B cell (primary cell): ENCODE measurements around the gene VPS13D. TPM values are rescaled to one million over a fixed set of nuclear protein-coding genes. Genes with fewer than 3 reads are reported as not detected.

Source experiments
- ATAC-seq: fragments of 200-7000 bp; cut with Tn5 transposase; one replicate; pipeline ENCODE4 v1.10.0; 2021; ENCODE audit warnings: low read depth, mild to moderate bottlenecking, moderate number of reproducible peaks, moderate library complexity
- CTCF ChIA-PET: fragments of 350-600 bp; sonication (Branson Sonifier 250); formaldehyde crosslinking; loops from one replicate; lab custom pipeline; 2021; ENCODE audit warnings: antibody characterized with exemption, inconsistent platforms; lab: Charles Lee
- POLR2A ChIA-PET: fragments of 350-600 bp; sonication (Branson Sonifier 250); formaldehyde crosslinking; loops from one replicate; lab custom pipeline; 2021; ENCODE audit warnings: antibody characterized with exemption; lab: Charles Lee
- DNase-seq: peaks from one replicate; pipeline ENCODE4 v3.0.0; 2013
- H2AFZ ChIP-seq: 2 replicates; pipeline ENCODE4 v1.6.1; 2012; ENCODE audit warnings: mild to moderate bottlenecking, low read depth, low read length; ENCODE audit not compliant: insufficient read depth, poor library complexity, severe bottlenecking
- H3K27ac ChIP-seq, 2 donors: 1 replicate in 1 of 2; 2 replicates in 1 of 2; pipeline ENCODE4 v1.5.1; 2012 to 2013; ENCODE audit warnings: low read length in 2 of 2, mild to moderate bottlenecking in 2 of 2, moderate library complexity in 1 of 2
- H3K27me3 ChIP-seq, 4 experiments: fragments of 200-600 bp in 1 of 4; sonication (generic) in 1 of 4; replicated peaks in 1 of 4; 1 replicate in 2 of 4; 2 replicates in 2 of 4; pipeline versions ENCODE4 v1.6.1 to v1.7.0; 2013 to 2016; ENCODE audit warnings: low read length in 3 of 4, mild to moderate bottlenecking in 2 of 4, mixed read lengths in 1 of 4, moderate library complexity in 1 of 4; ENCODE audit not compliant: insufficient read depth in 4 of 4, control insufficient read depth in 3 of 4; ENCODE audit errors: control extremely low read depth in 1 of 4
- H3K36me3 ChIP-seq, 2 experiments: replicated peaks in 1 of 2; 1 replicate in 1 of 2; 2 replicates in 1 of 2; pipeline versions ENCODE4 v1.6.1 to v1.7.1; 2013; ENCODE audit warnings: low read length in 1 of 2; ENCODE audit not compliant: insufficient read depth in 2 of 2, control insufficient read depth in 1 of 2; ENCODE audit errors: control extremely low read depth in 1 of 2, extremely low read depth in 1 of 2
- H3K4me1 ChIP-seq, 2 donors: fragments of 200-600 bp in 1 of 2; sonication (generic) in 1 of 2; 1 replicate in 1 of 2; 2 replicates in 1 of 2; pipeline versions ENCODE4 v1.5.1 to v1.6.1; 2013 to 2017; ENCODE audit warnings: low read length in 2 of 2; ENCODE audit not compliant: control insufficient read depth in 2 of 2, insufficient read depth in 2 of 2
- H3K4me2 ChIP-seq: replicated peaks from 2 replicates; pipeline ENCODE3; 2012; ENCODE audit warnings: mild to moderate bottlenecking, low read depth, low read length; ENCODE audit not compliant: poor library complexity, severe bottlenecking
- H3K4me3 ChIP-seq, 5 experiments: fragments of 200-600 bp in 1 of 5; sonication (generic) in 1 of 5; 1 replicate in 3 of 5; 2 replicates in 2 of 5; pipeline versions ENCODE4 v1.5.1 to v1.7.0; 2011 to 2016; ENCODE audit warnings: low read length in 4 of 5, mild to moderate bottlenecking in 4 of 5, low read depth in 2 of 5, control low read depth in 1 of 5, moderate library complexity in 1 of 5; ENCODE audit not compliant: insufficient read depth in 1 of 5; ENCODE audit errors: control extremely low read depth in 1 of 5, extremely low read depth in 1 of 5
- H3K79me2 ChIP-seq: fragments of 200-600 bp; sonication (generic); one replicate; pipeline ENCODE4 v1.6.0; 2016; ENCODE audit warnings: low read length; ENCODE audit not compliant: control insufficient read depth, insufficient read depth
- H3K9ac ChIP-seq: fragments of 200-600 bp; sonication (generic); 2 replicates; pipeline ENCODE4 v1.6.1; 2017; ENCODE audit warnings: mild to moderate bottlenecking, low read length, moderate library complexity
- H3K9me3 ChIP-seq, 3 donors: one replicate each; pipeline versions ENCODE4 v1.6.1 to v1.7.1; 2013; ENCODE audit warnings: low read length in 2 of 3; ENCODE audit not compliant: control insufficient read depth in 2 of 3, insufficient read depth in 1 of 3; ENCODE audit errors: control extremely low read depth in 1 of 3
- H4K20me1 ChIP-seq: 2 replicates; pipeline ENCODE4 v1.6.0; 2012; ENCODE audit warnings: mild to moderate bottlenecking, low read length; ENCODE audit not compliant: insufficient read depth, control insufficient read depth, poor library complexity, severe bottlenecking
- H3K27ac Mint-ChIP-seq: one replicate; pipeline ENCODE4 v1.8.0; 2021; ENCODE audit warnings: mixed read lengths
- H3K27me3 Mint-ChIP-seq: one replicate; pipeline ENCODE4 v1.8.0; 2021; ENCODE audit warnings: mixed read lengths
- H3K4me1 Mint-ChIP-seq: one replicate; pipeline ENCODE4 v1.8.0; 2021; ENCODE audit warnings: mixed read lengths
- H3K4me3 Mint-ChIP-seq: one replicate; pipeline ENCODE4 v1.8.0; 2021; ENCODE audit warnings: mixed read lengths
- H3K9me3 Mint-ChIP-seq: one replicate; pipeline ENCODE4 v1.8.0; 2022; ENCODE audit warnings: mixed read lengths; ENCODE audit not compliant: insufficient read depth
- CTCF ChIP-seq: fragments of 200-600 bp; IDR thresholded peaks from one replicate; pipeline ENCODE4 v1.8.0; 2022; ENCODE audit warnings: antibody characterized with exemption, mild to moderate bottlenecking
- EZH2 ChIP-seq: IDR thresholded peaks from 2 replicates; pipeline ENCODE4 v1.6.1; 2012; ENCODE audit warnings: borderline replicate concordance, low read depth, mild to moderate bottlenecking, moderate library complexity, low read length; ENCODE audit not compliant: insufficient read depth, poor library complexity, severe bottlenecking
- WGBS: methylation state at CpG from one replicate; pipeline ENCODE4 v1.1.5; 2013; ENCODE audit warnings: missing lambda C conversion rate; ENCODE audit not compliant: insufficient coverage; 5-methylcytosine and 5-hydroxymethylcytosine counted together
- intact Hi-C: fragments of 100-400 bp; cut with micrococcal nuclease; formaldehyde crosslinking; loops from one replicate; pipeline ENCODE4 v1.10.0; 2022
- polyA plus RNA-seq: library from polyadenylated mRNA; depleted of rRNA; stranded (reverse); fragments of >200 nt; gene quantifications from 2 replicates; pipeline ENCODE4 v1.2.3, GENCODE V29; 2012
- total RNA-seq, 2 donors: library from RNA; stranded (reverse); fragments of 120-200 nt in 1 of 2; gene quantifications; 1 replicate in 1 of 2; 2 replicates in 1 of 2; pipeline versions ENCODE4 v1.2.3 to v1.2.4, GENCODE V29; 2013 to 2022

The VPS13D gene
- total and polyA plus RNA-seq, 2 donors (not counting 1 experiment from before 2014, with no cell fraction given): 29.9 to 104 TPM

DNA sequence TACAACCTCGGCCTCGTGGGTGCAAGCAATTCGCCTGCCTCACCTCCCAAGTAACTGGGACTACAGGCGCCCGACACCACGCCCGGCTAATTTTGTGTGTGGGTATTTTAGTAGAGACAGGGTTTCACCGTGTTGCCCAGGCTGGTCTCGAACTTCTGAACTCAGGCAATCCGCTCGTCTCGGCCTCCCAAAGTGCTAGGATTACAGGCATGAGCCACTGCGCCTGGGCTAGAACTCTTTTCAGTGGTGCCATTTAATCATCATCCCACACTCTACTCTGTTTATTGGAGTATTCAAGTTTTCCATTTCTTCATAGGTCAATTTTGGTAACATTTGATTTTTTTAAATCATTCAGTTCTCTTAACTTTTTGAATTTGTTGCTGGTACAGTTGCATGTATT lies 286.9 kb downstream of the VPS13D start:
- ChIA-PET POLR2A (no interaction called here), CTCF (no interaction called here)
- Histone ChIP-seq H3K4me2 (no peak overlapping the region), H3K4me3 (no peak overlapping the region), H3K79me2 (no peaks in the 10 kb centered on the region), H3K27ac (no peak overlapping the region), H3K9me3 (no peaks in the 10 kb centered on the region), H3K4me1 (no peaks in the 10 kb centered on the region), H3K27me3 (no peaks in the 10 kb centered on the region), H2AFZ (no peak overlapping the region), H3K36me3 (peaks cover 1 to 2% of the 10 kb centered on the region in 2 experiments), H3K9ac (no peak overlapping the region), H4K20me1 (no peaks in the 10 kb centered on the region)
- no peak for DNase-seq
- Mint-ChIP-seq H3K4me1 (no peaks in the 10 kb centered on the region), H3K27ac (no peak overlapping the region), H3K4me3 (no peak overlapping the region), H3K9me3 (no peaks in the 10 kb centered on the region), H3K27me3 (no peaks in the 10 kb centered on the region)
- intact Hi-C loops: no loop called here
- no peak for ATAC-seq
- WGBS: 100% methylated on average over 7 of the region's 13 CpGs
- TF ChIP-seq CTCF: no peak
- TF ChIP-seq EZH2: no peak

GRCh38 chr1:12518931-12519692 lies 289.3 kb downstream of the VPS13D start:
- Histone ChIP-seq H3K9me3 (no peaks in the 10 kb centered on the region), H3K27ac (no peak overlapping the region), H3K36me3 (no peaks in the 10 kb centered on the region), H3K9ac (no peak overlapping the region), H3K27me3 (no peaks in the 10 kb centered on the region), H3K79me2 (no peaks in the 10 kb centered on the region), H2AFZ (no peak overlapping the region), H3K4me3 (no peak overlapping the region), H3K4me1 (no peaks in the 10 kb centered on the region), H4K20me1 (no peaks in the 10 kb centered on the region), H3K4me2 (no peak overlapping the region)
- intact Hi-C loops: no loop called here
- Mint-ChIP-seq H3K4me1 (no peaks in the 10 kb centered on the region), H3K27ac (no peak overlapping the region), H3K27me3 (no peaks in the 10 kb centered on the region), H3K9me3 (no peaks in the 10 kb centered on the region), H3K4me3 (no peak overlapping the region)
- ChIA-PET POLR2A (no interaction called here), CTCF (no interaction called here)
- WGBS: 77% methylated on average over 13 of the region's 21 CpGs
- no peak for TF ChIP-seq CTCF
- TF ChIP-seq EZH2: no peak
- ATAC-seq: no peak
- no peak for DNase-seq
